HG03457 (cell line): ENCODE results near the gene FKBP1A.
"Not testable (repeated sequence)": the region's sequence is repeated elsewhere in the genome, so short reads cannot be mapped to it uniquely, and the experiment has no call there.

Experiments
- ATAC-seq: cut with Tn5 transposase; IDR thresholded peaks from one replicate; pipeline ENCODE4 v1.9.1; 2021; ENCODE audit warnings: moderate number of reproducible peaks; ENCODE audit not compliant: unreplicated experiment

Gene FKBP1A

DNA sequence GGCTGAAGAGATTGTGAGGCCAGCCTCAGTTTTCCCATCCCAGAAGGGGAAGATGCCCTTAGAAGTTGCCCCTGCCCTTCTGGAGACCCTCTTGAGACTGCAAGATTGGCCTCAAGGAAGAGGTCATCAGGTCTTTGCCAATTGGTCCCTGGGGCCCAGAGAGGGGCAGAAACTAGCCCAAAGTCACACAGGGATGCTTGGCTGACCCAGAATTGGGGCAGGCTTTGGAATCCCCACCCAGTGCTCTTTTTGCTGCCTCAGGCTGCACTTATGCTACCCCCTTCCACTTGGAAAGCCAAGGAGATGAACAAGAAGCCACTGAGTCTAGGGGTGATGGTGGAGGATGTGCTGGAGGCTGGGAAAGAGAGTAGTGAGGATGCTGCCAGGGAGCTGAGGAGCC lies 24.9 kb upstream of the FKBP1A start:
- no peak for ATAC-seq

- ATAC-seq: no peak
Measured at GRCh38 chr20:1417273-1417672, 24.4 kb upstream of the FKBP1A start.

- no peak for ATAC-seq
Measured at GRCh38 chr20:1415667-1416468, 23.0 kb upstream of the FKBP1A start.

DNA sequence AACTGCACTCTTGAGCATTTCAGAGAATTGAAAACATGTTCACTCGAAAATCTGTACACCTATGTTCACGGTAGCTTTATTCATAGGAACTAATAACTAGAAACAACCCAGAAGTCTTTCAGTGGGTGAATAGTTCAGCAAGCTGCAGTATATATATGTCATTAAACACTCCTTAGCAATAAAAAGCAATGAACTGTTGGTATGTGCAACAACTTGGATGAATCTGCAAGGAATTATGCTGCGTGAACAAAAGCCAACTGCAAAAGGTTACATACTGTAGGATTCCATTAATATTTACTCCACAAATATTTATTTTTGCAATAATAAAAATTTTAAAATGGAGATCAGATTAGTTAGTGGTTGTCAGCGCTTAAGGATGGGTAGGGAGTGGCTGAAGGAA lies 22.1 kb upstream of the FKBP1A start:
- no peak for ATAC-seq

- no peak for ATAC-seq
Measured at GRCh38 chr20:1405801-1406200, 12.9 kb upstream of the FKBP1A start.

GRCh38 chr20:1403624-1404023 lies 10.8 kb upstream of the FKBP1A start:
- ATAC-seq: no peak

DNA sequence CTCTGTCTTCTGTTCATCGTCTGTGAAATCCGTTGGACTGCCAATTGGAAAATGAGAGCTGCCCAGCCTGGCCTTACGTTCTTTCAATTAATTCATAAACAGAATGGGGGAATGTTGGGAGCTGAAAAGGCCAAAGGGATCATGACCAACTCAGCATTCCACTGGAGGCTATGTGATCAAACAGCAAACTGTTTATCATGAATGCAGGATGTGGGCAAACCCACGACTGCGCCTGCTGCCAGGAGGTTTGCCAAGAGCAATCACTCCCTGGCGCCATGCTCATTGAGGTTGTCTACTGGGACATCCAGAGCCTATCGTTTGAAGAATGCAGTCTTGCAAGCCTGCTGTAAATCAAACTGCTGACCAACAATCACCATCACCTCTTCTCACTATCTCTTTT lies 9.3 kb upstream of the FKBP1A start:
- ATAC-seq: no peak

DNA sequence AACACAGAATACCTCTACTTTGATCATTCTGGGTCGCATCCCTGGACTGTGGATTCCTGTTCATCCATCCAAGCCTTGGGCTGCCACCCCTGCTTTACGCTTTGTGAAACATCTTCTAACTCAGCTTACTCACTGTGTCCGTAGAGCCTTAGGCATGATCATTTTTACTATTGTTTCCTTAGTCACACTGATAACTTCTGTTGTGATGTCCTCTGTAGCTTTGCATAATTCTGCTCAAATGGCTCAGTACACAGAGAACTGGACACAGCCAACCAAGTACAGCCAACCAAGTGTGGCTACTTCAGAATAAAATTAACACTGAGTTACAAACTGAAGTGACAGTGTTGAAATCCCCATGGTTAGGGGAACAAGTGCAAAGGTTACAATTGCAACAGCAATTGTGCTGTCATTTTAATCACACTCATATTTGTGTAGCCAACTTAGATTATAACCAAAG lies 8.6 kb upstream of the FKBP1A start:
- no peak for ATAC-seq

DNA sequence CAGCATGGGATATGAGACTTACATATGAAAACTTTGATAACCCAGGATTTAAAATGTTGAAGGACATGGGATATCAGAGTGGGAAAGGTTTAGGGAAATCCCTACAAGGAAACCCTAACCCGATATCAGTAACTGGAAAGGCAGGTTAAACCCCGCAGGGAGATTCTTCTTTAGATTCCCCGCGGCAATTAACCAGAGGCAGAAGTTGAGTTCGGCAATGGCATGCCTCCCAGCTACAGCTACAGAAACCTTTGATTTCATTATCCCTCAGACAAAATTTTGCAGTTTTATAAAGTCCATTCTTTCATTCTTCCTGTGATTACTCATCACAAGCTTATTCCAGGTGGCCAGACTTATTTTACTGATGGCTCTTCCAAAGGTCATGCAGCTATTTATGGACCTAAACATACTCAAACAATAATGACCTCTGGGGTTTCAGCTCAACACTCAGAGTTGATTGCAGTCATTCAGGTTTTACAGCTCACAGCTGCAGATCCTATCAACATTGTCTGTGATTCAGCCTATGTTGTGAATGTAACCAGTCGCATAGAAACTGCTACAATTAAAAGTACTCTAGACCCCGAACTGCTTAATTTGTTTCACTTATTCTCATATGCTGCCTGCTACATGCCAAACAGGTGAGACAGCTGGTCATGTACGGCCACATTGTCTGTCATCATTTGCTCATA lies 7.0 kb upstream of the FKBP1A start:
- not testable (repeated sequence) for ATAC-seq

- not testable (repeated sequence) for ATAC-seq
Measured at GRCh38 chr20:1398185-1398584, 5.3 kb upstream of the FKBP1A start.

DNA sequence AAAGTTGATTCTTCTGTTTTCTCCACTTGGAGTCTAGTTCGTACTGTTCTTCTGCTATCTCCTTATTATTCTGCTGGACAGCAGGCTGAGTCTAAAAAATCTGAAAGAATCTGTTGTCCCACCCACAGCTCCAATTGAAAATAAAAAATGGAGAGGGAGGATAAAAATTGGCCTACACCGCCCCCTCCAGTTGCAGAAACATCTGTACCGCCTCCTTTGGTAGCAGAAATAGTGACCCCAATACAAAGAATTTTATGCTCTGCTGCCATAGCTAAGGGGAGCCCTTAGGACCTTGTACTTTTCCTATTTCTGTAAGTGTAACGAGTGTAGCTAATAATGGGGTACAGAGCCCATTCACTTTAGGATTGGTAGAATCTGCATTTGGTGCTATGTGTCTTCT lies 4.9 kb upstream of the FKBP1A start:
- no peak for ATAC-seq

GRCh38 chr20:1396702-1397101 lies 3.8 kb upstream of the FKBP1A start:
- no peak for ATAC-seq

GRCh38 chr20:1396264-1396663 lies 3.4 kb upstream of the FKBP1A start:
- ATAC-seq: no peak

DNA sequence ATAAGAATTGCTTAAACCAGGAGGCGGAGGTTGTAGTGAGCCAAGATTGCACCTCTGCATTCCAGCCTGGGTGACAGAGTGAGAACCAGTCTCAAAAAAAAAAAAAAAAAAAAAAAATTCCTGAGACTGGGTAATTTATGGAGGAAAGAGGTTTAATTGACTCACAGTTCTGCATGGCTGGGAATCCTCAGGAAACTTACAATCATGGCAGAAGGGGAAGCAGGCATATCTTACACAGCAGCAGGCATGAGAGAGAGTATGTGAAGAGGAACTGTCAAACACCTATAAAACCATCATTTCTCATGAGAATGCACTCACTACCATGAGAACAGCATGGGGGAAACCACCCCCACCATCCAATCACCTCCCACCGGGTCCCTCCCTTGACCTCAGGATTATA lies 1.8 kb upstream of the FKBP1A start:
- ATAC-seq: no peak

DNA sequence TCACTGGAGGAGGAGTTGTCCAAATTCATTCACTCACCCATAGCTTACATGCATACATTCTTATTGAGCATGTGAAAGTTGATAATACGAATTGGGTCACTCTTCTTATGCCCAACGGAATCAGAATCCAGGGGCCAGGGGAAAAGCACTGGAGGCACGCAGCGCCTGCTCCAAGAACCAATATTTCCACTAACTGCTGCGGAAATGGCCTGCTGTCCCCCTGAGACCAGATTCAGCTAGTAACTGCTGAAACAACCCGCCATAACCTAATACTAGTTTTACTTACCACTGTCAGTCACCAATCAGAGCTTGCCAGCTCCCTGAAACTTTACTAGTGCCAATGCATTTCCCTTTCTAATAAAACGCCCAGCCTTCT lies 641 bp upstream of the FKBP1A start:
- no peak for ATAC-seq

DNA sequence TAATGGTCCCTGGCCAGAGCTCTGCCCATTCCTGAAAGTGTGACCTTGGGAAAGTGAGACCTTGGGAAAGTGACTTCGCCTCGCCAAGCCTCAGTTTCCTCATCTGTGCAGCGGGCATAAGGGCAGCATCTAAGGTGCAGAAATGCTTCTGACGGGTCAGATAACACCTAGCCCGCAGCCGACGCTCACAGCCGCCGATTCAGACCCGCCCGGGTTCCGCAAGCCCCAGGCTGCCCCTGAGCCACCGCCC lies 486 bp downstream of the FKBP1A start:
- no peak for ATAC-seq

GRCh38 chr20:1391640-1392442 lies 1.0 kb downstream of the FKBP1A start:
- no peak for ATAC-seq

DNA sequence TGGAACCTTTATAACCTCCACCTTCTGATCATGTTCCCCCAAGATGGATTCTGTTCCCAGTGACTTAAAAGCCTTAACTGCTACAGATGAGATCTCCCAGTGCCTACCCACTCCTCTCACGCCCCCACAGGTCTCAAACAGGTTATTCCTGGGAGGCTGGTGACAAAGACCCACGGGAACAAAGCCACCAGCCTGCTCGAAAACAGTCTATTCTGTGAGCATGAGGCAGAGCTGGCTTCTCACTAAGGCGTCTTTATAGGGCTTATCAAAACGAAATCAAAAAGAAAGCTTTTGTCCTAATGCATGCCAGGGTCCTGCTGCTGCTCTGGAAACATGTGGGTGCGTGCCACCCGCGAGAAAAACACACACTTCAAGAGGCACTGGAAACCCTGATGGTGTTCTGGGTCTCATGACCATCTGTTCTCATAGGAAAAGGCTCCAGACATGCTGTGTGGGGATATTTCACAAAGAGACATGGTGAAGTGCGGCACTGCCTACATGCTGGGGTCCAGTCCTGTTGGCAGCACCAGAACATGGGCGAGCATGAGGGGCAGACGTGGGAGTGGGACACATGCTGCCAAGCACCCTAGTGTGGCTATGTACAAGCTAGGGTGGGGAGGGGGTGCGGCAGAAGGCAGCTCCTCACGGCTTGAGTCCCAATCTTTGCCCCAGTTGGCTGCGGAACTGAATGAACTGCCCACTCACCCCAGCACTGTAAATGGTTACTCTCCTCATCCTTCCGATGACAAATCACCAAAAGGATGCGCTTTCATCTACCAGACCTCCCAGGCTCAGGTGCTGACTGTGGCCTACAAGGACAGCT lies 2.1 kb downstream of the FKBP1A start:
- ATAC-seq: no peak

DNA sequence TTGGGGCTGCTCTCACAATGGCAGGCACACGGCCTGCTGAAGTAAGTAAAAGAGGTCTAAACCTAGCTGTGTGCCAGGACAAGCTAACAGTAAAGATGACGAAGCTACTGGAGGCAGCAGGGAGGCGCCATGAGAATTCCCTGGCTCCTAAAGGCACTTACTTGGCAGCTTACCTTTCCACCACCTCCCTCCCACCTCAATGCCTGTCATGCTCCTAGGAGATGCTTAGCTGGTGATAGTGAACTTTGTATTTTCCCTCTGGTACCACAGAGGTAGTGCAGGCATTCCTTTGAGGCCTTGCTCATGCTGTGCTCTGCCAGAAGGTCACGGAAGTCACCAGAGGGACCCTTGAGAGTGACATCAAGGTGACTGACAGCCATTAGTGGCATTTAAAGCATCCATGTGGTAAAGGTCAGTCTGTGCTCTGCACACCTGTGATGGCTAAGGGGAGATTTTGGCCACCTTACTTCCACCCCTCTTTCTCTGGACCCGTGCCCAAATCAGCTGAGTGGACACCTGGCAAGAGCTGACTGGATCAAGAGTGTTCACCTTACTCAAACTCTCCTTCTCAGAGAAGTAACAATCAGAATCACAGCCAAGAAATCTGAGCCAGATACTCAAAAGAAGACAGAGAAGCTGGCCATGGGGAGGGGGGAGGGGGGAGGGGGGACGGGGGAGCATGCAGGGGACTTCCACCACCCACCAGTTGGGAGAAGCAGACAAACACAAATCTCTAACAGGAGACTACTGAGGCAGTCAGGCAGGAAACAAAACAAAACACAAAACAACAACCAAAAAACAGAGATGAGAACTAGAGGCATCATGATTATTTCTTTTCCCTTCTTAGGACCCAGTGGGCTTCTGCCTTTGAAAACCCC lies 2.9 kb downstream of the FKBP1A start:
- no peak for ATAC-seq
